Measurements from ENCODE around the gene PRKCZ.

The PRKCZ gene

DNA sequence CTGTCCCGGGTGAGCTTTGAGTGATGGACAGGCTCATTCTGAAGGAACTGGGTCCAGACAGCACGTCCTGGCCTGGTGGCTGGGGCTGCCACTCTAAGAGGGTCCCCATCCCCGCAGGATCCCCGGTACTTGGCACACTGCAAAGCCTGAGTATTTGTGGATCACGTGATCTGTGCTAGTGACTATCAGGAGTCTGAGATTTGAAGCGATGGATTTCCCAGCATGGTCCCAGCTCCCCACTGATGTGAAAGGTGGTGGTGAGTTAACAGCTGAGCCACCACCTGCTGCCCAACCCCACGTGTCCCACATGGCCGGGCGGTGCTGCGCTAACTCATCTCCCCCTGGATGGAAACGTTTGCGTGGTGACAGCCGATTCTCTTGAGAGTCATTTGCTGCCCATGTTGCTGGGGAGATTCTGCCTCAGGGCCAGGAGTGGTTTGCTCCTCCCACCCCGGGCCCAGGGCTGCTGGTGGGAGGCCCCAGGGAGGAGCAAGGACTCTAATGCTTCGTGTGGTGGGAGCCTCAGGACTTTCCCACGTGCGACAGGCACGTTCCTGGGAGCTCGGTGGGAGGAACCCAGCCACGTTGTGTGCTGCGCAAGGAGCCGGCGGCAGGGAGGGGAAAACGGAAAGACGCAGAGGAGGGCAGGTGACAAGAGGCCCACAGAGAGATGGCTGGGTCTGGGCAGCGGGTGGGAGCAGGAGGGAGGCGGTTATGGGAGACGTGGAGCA is 129.2 kb downstream of the PRKCZ start:
- DNase-seq (ENCODE audit: low spot score): no peak

DNA sequence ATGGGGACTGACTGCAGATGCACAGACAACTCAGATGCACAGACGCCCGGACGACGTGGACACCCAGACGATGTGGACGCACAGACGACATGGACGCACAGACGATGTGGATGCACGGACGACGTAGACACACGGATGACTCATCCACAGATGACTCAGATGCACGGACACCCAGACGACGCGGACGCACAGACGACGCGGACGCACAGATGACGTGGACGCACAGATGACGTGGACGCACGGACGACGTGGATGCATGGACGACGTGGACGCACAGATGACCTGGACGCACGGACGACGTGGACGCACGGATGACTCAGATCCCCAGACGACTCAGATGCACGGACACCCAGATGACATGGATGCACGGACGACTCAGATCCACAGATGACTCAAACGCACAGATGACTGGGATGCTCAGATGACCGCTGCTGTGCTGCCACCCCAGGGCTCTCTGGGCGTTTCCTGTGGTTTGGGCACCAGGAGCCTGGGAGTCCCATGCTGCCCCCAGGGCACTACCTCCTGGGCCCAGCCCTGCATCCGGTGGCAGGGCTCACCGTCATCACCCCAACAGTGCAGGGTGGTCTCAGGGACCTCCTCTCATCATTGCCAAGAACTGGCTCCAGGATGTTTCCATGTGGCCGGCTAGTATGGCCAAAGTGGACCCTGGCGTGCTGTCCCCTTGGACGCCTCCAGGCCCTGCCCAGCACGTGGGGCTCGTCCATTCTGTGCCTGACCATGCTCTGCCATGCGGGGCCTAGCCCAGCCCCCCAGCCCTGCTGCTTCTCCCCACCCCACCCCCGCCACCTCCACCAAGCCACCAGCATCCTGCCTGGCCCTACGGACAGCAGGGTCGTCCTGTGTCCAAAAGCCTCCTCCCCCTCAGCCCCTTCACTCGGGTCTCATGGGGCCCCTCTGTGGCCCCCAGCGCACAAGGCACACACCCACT is 130.4 kb downstream of the PRKCZ start:
- peak; percentile 52 for DNase-seq (ENCODE audit: low spot score)

DNA sequence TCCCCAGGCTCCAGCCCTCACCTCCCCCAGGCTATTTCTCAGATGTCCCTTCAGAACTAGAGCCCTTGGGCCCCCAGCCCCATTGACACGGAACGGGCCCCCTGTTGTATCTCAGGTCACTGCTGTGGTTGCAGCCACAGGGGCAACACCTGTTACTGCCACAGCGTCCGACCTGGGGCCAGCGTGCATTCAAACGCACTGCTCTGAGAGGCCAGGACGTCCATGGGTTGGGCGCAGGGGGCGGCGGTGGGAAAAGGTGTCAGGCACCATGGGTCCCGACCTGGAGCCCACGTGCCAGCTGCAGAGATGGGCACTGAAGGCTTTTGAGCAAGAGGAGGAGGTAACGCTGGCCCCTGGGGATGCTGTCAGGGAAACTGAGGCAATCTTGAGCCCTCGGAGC is 131.1 kb downstream of the PRKCZ start:
- no peak for DNase-seq (ENCODE audit: low spot score)

DNA sequence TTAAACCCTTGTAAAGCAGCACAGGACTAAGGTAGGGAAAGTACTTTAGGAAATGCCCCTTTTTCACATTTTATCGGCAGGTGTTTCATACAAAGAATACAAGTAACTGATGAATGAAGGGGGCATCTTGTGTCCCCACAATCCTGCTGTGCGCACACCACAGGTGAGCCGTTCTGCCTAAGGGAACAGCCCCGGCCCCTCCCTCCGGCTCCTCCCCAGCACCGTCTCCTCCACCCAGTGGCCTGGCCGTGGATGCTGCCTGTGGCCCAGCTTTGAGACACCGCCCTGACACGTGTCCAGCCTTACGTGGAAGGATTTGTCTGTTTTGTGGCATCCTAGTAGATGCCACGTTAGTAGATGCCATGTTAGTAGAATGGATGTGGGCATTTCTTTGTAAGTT is 131.5 kb downstream of the PRKCZ start:
- no peak for DNase-seq (ENCODE audit: low spot score)

DNA sequence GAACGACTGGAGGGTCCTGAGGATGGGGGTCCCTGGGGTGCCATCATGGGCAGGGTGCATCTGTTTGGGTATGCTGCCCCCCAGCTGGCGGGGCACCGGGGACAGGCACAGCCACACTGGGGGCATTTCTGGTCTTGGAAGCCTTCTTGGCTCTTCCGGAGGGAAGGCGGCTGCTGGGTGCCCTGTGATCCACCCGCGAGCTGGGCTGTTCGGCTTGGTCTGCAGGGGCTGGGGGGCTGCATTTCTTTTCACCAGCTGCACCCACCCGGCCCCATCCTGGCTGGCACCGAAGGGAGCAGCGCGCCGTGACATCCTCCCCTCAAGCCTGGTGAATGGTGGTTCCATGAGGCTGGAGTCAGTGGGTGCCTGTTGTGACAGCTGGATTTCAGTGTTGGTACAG is 132.2 kb downstream of the PRKCZ start:
- DNase-seq (ENCODE audit: low spot score): no peak

DNA sequence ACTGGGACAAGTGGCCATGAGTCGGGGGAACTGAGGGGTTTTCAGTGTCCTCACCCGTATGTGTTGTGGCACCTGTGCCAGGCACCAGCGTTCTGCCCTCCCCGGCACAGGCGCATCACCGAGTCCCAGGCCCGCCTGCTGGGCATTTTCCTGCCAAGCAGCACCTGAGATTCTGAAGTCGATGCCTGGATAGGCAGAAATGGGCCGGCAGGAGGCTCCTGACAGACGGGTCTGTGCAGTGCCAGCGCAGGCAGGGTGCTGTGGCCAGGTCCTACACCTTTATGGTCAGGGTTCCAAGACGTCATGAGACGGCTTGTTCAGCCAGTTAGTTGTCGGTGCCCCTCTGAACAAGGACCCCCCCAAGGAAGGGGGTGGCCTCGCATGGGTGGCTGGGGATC is 133.7 kb downstream of the PRKCZ start:
- DNase-seq (ENCODE audit: low spot score): no peak

DNA sequence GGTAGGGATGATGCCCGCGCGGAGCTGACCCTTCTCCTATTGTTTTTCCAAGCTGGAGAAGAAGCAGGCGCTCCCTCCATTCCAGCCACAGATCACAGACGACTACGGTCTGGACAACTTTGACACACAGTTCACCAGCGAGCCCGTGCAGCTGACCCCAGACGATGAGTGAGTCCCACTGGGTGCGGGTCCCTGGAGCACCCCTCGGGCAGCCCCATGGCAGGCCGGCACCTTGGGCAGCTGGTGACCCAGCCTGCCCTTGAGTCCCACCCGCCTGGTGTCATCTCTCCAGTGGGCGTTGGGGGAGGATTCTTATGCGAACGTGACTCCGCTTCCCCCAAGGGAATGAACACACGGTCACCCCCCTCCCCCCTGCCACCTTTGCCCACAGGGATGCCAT is 134.3 kb downstream of the PRKCZ start:
- DNase-seq (ENCODE audit: low spot score): no peak

DNA sequence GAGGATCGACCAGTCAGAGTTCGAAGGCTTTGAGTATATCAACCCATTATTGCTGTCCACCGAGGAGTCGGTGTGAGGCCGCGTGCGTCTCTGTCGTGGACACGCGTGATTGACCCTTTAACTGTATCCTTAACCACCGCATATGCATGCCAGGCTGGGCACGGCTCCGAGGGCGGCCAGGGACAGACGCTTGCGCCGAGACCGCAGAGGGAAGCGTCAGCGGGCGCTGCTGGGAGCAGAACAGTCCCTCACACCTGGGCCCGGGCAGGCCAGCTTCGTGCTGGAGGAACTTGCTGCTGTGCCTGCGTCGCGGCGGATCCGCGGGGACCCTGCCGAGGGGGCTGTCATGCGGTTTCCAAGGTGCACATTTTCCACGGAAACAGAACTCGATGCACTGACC is 134.7 kb downstream of the PRKCZ start:
- no peak for DNase-seq (ENCODE audit: low spot score)

DNA sequence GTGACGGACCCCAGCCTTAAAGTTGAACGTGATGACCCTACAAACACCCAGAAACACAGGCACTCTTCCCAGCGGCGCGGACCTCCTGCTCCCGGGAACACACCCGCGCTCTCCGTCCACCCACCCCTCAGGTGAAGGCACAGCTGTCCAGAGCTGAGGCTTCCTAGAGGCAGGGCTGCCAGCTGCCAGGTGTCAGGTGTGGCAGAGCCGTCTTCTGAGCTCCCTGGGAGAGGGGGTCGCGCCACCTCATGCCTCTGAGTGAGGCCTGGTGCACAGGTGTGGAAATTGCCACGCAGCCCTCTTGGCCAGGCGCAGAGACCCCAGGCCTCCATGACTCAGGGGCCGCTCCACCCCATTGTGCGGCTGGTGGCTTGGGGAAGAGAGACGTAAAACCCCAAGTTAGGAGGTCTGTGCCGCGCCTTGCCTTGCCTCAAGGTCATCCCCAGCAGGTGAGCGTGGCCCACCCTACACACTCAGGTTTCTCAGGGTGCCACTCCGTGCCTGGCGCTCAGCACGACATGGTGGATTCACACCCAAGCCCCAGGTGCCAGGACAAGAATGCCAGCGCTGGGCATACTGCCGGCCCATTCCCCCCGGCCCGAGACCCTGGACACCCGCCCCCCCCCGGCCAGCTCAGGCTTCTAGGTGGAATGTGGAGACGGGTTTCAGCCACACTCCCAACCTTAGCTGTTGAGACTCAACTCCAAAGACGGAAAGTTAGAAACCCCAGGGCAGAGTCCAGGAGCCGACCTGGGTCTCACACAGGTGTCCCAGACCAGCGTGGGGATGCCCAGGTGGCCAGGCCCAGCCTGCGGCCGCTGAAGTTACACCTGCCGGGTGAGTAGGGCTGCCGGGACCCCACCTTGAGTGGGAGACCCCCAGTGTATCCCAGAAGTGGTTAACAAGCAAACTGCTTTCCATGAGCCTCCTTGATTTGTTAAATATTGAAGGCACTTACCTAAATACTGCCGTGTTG is 136.0 kb downstream of the PRKCZ start:
- no peak for DNase-seq (ENCODE audit: low spot score)

DNA sequence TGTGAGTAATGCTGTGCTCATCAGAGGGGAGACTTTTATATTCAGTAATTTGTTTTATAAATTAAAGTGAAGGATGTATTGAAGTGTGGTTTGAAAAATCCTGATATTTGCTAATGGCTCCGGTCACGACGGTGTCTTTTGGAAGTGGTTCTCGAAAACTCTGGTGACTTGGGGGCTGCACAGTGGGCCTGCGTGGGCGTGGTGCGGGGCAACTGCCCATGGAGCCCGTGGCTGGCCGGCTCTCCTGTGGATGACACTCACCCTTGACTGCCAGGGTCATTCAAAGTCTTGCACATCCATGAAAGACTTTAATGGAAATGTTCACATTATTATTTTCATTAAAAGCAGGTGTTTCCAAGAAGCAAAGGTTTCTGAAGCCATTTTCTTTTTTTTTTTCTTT is 136.7 kb downstream of the PRKCZ start:
- no peak for DNase-seq (ENCODE audit: low spot score)

DNA sequence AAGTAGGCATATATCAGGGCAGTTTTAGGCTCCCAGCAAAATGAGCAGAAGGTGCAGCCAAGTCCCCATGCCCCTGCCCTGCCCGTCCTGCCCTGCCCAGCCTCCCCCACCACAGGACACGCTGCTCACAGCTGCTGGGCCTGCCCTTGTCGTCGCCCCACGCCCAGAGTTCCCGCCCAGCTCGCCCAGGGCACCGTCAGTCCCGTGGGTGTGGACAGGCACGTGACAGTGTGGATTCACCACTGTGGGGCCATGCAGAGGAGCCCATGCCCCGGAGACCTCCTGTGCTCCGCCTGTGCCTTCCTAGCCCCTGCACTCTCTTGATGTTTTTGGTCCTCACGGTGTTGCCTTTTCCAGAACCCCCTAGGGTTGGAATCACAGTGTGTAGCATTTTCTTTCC is 137.4 kb downstream of the PRKCZ start:
- no peak for DNase-seq (ENCODE audit: low spot score)

DNA sequence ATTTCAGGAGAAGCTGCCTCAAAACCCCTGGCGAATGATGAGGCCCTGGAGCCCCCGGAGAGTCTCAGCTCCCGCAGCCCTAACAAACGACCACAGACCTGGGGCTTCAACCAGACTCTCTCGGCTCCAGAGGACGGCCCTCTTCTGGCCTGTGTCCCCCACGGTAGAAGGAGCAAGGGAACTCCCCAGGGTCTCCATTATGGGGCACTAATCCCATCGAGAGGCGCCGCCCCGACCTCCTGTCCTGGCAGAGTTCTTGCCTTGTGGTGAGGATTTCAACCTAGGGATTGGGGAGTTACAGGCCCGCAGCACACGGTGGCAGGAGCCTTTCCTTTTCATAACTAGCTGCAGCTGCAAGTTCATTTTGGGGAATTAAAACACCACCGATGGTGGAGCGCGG is 138.1 kb downstream of the PRKCZ start:
- no peak for DNase-seq (ENCODE audit: low spot score)

DNA sequence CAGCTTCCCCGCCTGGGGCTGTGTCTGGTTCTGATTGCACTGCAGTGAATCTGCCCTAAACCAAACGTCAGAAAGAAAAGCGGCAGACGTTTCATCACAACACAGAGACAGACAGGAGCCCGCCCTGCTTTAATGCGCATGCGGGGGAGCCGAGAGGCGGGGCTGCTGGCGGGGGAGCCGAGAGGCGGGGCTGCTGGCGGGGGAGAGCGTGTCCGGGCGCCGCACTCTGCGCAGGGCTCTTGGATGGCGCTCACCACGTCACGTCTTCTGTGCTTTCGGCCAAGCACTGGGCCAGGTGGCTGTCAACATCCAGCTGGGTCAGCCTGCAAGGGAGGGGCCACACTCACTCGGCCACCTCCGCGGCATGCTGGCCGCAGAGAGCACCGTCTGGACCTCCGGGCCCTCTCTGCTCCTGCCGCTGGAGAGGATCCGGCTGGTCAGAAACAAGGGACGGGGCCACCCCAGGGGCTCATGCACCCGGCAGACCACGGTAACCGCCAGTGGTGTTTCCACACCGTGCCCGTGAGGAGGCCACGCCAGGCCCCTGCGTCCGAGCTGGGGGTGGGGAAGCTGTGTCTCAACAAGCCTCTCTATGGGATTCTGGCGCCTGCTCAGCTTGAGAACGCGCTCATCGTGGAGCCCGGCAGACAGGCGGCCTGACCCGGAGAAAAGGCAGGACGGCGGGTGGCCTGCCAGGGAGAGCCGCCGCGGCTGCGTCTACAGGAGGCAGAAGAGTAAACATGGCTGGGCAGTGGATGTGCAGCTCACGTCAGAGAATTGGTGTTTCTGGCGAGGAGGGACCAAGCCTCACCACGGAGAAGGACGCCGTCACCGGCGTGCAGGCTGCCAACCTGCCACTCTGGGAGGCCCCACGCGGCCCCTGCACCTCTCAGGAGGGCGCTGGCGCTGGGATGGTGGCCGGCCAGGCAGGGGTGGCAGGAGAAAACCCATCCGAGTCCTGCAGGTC is 139.5 kb downstream of the PRKCZ start:
- peak; percentile 97 for DNase-seq (ENCODE audit: low spot score)

DNA sequence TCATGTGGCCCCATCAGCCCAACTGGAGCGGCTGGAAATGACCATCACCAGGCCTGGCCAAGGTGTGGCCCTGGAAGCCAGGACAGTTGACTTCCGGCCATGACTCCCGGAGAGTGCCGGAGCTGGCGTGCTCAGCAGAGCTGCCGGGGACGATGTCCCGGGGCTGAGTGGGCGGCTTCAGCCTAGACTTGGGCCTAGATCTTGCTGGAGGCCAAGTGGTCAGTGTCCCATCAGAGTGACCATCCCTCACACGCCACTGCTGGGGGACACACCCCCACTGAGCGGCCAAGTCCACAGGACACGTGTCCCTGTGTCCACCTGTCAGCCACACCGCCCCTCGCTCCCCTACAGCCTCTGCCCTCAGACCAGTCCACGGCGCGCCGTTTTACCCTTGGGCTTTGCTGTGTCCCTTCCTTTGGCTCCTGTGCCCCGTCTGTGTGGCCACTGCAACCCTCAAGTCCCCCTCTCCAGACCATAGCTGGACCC is 140.3 kb downstream of the PRKCZ start:
- DNase-seq (ENCODE audit: low spot score): no peak

DNA sequence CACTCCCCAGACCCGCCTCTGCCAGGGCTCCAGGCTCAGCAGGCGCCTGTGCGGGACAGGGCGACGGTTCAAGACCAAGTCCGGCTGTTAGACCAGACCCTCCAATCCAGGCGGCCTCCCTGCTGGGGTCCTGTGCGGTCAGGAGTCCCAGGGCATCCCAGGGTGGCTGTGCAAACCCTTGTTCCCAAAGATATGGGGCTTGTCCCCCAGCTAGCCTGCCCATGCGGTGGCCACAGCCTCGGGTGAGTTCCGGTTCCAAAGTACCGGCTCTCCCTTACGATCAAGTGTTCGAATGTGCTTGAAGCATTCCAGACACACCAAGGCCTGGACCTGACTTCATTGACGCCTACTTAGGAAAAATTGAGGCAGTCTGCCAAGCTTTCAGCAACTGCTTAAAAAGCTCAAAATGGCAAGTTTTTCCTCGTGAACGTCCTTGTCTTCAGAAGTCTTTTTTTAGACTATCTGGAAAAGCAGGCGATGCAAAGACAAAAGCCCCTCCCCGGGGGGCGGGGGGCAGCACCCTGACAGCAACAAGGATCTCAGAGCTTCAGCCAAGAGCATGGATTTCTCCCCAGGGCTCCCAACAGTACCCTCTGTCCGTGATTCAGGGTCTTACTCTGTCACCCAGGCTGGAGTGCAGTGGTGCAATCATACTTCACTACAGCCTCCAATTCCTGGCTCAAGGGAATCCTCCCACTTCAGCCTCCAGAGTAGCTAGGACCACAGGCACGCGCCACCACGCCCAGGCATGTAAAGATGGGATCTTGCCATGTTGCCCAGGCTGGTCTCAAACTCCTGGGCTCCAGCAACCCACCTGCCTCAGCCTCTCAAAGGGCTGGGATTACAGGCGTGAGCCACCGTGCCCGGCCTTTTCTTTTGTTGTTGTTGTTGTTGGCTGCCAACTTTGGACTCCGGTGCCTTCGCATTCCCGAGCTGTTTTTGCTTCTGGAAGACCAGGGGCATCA is 142.1 kb downstream of the PRKCZ start:
- DNase-seq (ENCODE audit: low spot score): no peak

DNA sequence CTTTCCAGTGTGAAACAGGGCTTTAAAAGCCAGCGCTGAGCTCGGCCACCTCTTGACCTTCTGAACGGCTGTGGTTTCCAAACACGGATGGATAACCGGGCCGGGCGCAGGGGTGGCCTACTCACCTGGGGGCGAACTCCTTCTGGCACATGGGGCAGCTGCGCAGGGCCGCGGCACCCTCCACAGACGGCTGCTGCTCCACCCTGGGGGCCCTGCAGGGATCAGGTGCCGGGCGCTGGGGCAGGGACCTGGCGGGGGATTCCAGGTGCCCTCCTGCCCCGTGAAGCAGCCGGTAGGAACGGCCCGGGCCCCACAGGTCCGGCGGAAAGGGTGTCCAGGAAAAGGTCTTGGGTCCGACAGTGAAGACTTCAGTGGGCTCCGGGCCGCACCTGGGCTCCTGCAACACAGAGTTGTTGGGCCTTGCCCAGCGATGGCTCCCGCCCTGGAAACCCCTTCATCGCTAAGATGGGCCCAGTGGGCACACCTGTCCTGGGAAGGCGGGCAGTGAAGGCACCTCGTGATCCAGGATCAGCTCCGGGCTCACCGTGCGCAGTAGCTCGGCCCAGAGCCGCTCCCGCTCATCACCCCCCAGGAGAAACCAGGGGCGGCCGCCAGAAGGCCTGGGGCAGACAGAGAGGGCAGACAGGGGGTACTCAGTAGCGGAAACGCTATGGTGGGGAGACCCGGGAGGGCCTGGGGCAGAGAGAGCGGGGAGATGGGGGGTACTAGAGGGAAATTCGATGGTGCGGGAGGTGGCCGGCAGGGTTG is 143.5 kb downstream of the PRKCZ start:
- no peak for DNase-seq (ENCODE audit: low spot score)

DNA sequence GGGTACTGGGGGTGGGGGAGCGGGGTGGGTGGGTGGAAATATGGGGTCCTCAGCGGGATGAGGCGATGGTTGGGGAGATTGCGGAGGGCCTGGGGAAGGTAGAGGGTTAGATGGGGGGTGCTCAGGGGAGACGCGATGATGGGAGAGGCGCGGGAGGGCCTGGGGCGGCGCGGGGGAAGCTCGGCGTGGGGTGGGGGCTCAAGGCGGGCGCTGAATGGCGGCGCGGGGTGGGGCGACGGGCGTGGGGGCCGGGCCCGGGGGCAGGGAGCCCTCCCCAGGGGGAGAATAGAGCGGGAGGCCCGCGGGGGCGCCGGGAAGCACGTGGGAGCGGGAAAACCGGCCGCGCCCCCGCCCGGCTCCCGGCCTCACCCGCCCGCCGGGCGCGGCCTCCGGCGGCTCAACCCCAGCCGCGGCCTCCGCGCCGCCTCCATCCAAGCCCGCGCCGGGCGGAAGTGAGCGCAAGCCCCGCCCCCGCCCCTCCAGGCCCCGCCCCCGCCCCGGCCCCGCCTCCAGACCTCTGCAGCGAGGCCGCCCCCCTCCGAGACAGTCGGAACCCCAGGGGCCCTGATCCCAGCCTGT is 144.2 kb downstream of the PRKCZ start, which contains the start of gene FAAP20:
Gene FAAP20, minus strand, starts transcription at position 454 of the 579 bp plus-strand sequence. Its CDS starts 23 bp downstream, at position 431.
- DNase-seq (ENCODE audit: low spot score): peak; percentile 89

Measured in AG08396 (cell line).